Astrocyte of the spinal cord (primary cell): ENCODE data around the gene NCKAP5.

Source experiments
- DNase-seq: peaks from one replicate; pipeline ENCODE4 v3.0.0; 2011; ENCODE audit warnings: low read depth, low spot score
- H3K4me3 ChIP-seq: 2 replicates; pipeline ENCODE4 v1.5.1; 2011; ENCODE audit warnings: low read depth, mild to moderate bottlenecking, low read length, moderate library complexity
- in situ Hi-C: cut with HindIII; loops from 2 replicates; pipeline ENCODE4 v1.10.0; 2017; ENCODE audit warnings: low sequenced_read_pairs
- TF ChIP-seq, protein P1 (sequence below): IDR thresholded peaks from 2 replicates; pipeline ENCODE4 v1.5.1; 2012; ENCODE audit warnings: low read depth, mild to moderate bottlenecking, low read length, inconsistent platforms

The NCKAP5 gene

DNA sequence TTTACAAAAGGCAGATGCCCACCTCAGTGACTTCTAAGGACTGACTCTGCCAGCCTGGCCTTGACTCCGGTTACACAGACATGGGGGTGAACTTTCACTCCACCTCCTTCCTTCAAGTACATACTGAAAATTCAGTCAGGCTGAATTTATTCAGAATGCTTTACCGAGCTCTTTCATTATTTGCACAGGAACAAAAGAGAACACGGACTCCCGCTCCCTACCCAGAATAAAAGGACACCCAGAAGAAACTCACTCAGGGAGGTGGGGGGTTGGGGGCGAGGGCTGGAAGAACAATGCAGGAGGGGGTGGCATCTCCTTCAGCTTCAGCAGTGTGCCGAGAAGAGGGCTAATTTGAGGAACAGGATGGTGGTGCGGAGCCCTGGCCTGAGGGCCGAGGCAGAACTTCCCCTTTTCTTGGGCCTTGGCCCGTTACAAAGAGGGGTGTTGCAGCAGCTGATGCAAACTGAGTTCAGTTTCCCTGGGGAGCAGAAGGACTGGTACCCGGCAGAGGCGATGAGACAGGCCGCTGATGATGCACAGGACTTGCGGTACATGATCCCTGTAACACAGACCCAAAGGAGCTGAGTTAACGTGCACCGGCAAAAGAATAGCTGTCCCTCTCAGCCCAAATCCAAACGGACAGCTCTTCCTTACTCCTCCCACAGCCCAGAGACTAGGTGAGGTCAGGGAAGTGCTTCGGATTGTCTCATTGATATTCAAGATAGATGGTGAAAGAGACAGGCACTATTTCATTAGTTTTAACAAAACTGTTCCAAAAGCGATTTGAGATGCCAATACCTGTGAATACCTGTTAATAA, 922.3 kb downstream of the NCKAP5 start:
- in situ Hi-C loops, result no loop called here
- TF ChIP-seq, protein P1, sequence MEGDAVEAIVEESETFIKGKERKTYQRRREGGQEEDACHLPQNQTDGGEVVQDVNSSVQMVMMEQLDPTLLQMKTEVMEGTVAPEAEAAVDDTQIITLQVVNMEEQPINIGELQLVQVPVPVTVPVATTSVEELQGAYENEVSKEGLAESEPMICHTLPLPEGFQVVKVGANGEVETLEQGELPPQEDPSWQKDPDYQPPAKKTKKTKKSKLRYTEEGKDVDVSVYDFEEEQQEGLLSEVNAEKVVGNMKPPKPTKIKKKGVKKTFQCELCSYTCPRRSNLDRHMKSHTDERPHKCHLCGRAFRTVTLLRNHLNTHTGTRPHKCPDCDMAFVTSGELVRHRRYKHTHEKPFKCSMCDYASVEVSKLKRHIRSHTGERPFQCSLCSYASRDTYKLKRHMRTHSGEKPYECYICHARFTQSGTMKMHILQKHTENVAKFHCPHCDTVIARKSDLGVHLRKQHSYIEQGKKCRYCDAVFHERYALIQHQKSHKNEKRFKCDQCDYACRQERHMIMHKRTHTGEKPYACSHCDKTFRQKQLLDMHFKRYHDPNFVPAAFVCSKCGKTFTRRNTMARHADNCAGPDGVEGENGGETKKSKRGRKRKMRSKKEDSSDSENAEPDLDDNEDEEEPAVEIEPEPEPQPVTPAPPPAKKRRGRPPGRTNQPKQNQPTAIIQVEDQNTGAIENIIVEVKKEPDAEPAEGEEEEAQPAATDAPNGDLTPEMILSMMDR, result no peak
- no peak overlapping the region for H3K4me3 ChIP-seq
- DNase-seq, result no peak

DNA sequence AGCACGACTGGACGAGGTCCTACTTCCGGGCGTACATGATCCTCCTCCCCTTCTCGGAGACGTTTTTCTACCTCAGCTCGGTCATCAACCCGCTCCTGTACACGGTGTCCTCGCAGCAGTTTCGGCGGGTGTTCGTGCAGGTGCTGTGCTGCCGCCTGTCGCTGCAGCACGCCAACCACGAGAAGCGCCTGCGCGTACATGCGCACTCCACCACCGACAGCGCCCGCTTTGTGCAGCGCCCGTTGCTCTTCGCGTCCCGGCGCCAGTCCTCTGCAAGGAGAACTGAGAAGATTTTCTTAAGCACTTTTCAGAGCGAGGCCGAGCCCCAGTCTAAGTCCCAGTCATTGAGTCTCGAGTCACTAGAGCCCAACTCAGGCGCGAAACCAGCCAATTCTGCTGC, 923.1 kb downstream of the NCKAP5 start:
- in situ Hi-C loops, result no loop called here
- TF ChIP-seq, protein P1, result no peak
- DNase-seq, result no peak
- H3K4me3 ChIP-seq, result no peak overlapping the region

- TF ChIP-seq, protein P1, result no peak
- in situ Hi-C loops, result no loop called here
- H3K4me3 ChIP-seq, result no peak overlapping the region
- no peak for DNase-seq
These were observed 925.8 kb downstream of the NCKAP5 start for GRCh38 chr2:132642415-132642814.

DNA sequence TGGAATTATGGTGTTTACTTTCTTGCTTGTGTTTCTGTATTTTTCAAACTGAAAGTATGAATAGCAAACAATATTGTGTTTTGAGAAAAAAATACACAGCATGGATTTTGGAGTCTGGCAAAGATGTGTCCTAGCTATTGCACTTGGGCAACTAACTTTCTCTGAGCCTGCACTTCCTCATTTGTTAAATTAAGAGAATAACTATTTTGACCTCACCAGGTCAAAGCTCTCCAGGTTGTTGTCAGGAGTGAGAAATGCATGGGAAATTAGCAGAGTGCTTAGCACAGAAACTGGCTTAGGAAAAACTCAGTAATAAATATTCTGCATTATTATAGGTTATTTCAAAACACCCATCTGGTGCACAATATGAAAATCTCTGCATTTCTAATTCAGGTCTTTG, 926.4 kb downstream of the NCKAP5 start:
- H3K4me3 ChIP-seq, result no peak overlapping the region
- no peak for DNase-seq
- in situ Hi-C loops, result no loop called here
- TF ChIP-seq, protein P1, result no peak

GRCh38 chr2:132640116-132640515, 928.1 kb downstream of the NCKAP5 start:
- TF ChIP-seq, protein P1, result no peak
- in situ Hi-C loops, result no loop called here
- DNase-seq, result no peak
- H3K4me3 ChIP-seq, result no peak overlapping the region

GRCh38 chr2:132638313-132639040, 929.8 kb downstream of the NCKAP5 start:
- no peak overlapping the region for H3K4me3 ChIP-seq
- no peak for DNase-seq
- in situ Hi-C loops, result no loop called here
- TF ChIP-seq, protein P1, result no peak
